ENCODE measurements around the gene DENND4A.

The DENND4A gene

GRCh38 chr15:65805019-65805745, 13.1 kb upstream of the DENND4A start:
- TF ChIP-seq TAF1 (IDR thresholded peaks at IDR 0.05; ENCODE audit: borderline replicate concordance, insufficient read depth, low read length) (no peak), POLR2AphosphoS5 (IDR thresholded peaks at IDR 0.05; ENCODE audit: low read depth, low read length) (no peak), FOXP2 (optimal IDR thresholded peaks at IDR 0.05; ENCODE audit: borderline replicate concordance, extremely low read depth, extremely low read length, insufficient read depth) (no peak), SIN3A (IDR thresholded peaks at IDR 0.05; ENCODE audit: borderline replicate concordance, insufficient read depth, low read length) (no peak)
- TF ChIP-seq, protein P1, sequence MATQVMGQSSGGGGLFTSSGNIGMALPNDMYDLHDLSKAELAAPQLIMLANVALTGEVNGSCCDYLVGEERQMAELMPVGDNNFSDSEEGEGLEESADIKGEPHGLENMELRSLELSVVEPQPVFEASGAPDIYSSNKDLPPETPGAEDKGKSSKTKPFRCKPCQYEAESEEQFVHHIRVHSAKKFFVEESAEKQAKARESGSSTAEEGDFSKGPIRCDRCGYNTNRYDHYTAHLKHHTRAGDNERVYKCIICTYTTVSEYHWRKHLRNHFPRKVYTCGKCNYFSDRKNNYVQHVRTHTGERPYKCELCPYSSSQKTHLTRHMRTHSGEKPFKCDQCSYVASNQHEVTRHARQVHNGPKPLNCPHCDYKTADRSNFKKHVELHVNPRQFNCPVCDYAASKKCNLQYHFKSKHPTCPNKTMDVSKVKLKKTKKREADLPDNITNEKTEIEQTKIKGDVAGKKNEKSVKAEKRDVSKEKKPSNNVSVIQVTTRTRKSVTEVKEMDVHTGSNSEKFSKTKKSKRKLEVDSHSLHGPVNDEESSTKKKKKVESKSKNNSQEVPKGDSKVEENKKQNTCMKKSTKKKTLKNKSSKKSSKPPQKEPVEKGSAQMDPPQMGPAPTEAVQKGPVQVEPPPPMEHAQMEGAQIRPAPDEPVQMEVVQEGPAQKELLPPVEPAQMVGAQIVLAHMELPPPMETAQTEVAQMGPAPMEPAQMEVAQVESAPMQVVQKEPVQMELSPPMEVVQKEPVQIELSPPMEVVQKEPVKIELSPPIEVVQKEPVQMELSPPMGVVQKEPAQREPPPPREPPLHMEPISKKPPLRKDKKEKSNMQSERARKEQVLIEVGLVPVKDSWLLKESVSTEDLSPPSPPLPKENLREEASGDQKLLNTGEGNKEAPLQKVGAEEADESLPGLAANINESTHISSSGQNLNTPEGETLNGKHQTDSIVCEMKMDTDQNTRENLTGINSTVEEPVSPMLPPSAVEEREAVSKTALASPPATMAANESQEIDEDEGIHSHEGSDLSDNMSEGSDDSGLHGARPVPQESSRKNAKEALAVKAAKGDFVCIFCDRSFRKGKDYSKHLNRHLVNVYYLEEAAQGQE (IDR thresholded peaks at IDR 0.05; ENCODE audit: insufficient read depth in 1 of 2, low read depth in 2 of 2, low read length in 2 of 2), result no peak

DNA sequence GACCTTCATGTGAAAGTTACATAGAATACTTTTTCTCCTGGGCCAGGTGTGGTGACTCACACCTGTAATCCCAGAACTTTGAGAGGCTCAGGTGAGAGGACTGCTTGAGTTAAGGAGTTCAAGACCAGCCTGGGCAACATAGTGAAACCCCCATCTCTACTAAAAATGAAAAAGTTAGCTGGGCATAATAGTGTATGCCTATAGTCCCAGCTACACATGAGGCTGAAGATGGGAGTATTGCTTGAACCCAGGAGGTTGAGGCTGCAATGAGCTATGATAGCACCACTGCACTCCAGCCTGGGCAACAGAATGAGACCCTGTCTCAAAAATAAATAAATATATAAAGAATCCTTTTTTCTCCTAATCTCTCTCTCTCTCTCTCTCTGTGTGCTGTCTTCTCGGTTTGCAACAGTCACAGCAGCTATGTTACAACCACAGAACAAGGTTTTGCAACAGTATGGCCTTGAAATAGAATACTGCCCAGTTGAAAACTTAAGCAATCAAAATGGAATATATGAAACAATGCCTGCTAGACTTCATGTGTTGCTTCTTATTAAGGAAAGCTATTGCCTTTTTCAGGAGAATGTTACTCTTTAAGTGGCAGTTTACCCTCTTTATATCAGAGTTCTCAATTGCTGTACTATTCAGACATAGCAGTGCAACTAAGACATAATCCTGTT, 12.3 kb upstream of the DENND4A start:
- TF ChIP-seq POLR2AphosphoS5 (IDR thresholded peaks at IDR 0.05; ENCODE audit: low read depth, low read length) (no peak), FOXP2 (optimal IDR thresholded peaks at IDR 0.05; ENCODE audit: borderline replicate concordance, extremely low read depth, extremely low read length, insufficient read depth) (no peak), SIN3A (IDR thresholded peaks at IDR 0.05; ENCODE audit: borderline replicate concordance, insufficient read depth, low read length) (no peak), TAF1 (IDR thresholded peaks at IDR 0.05; ENCODE audit: borderline replicate concordance, insufficient read depth, low read length) (no peak)
- TF ChIP-seq, protein P1 (IDR thresholded peaks at IDR 0.05; ENCODE audit: insufficient read depth in 1 of 2, low read depth in 2 of 2, low read length in 2 of 2), result no peak

- TF ChIP-seq SIN3A (IDR thresholded peaks at IDR 0.05; ENCODE audit: borderline replicate concordance, insufficient read depth, low read length), result no peak
- TF ChIP-seq POLR2AphosphoS5 (IDR thresholded peaks at IDR 0.05; ENCODE audit: low read depth, low read length), result no peak
- TF ChIP-seq, protein P1 (IDR thresholded peaks at IDR 0.05; ENCODE audit: insufficient read depth in 1 of 2, low read depth in 2 of 2, low read length in 2 of 2), result no peak
- no peak for TF ChIP-seq TAF1 (IDR thresholded peaks at IDR 0.05; ENCODE audit: borderline replicate concordance, insufficient read depth, low read length)
- TF ChIP-seq FOXP2 (optimal IDR thresholded peaks at IDR 0.05; ENCODE audit: borderline replicate concordance, extremely low read depth, extremely low read length, insufficient read depth), result no peak
Observed at GRCh38 chr15:65801229-65801805, 9.2 kb upstream of the DENND4A start.

DNA sequence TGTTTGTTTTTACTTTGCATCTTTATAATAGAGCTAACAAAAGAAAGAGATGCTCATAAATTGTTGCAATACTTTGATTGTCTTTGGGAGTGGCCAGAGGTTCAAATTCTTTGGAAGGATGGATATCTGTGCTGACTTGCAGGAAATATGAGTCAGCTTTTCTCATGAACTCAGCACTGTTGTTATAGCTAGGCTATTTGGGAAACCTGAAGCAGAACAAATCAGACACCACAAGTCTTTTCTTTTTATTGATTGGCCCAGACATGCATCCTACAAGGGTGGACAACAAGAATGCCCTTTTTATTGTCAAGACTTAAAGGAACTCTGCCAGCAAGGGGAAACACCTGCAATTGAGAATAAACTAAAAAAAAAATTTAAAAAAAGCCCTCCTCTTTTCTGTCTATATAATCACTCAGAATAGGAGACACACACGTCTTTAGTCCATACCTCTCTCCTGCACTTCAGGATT, 4.6 kb upstream of the DENND4A start:
- TF ChIP-seq, protein P1 (IDR thresholded peaks at IDR 0.05; ENCODE audit: insufficient read depth in 1 of 2, low read depth in 2 of 2, low read length in 2 of 2), result no peak
- TF ChIP-seq POLR2AphosphoS5 (IDR thresholded peaks at IDR 0.05; ENCODE audit: low read depth, low read length) (no peak), SIN3A (IDR thresholded peaks at IDR 0.05; ENCODE audit: borderline replicate concordance, insufficient read depth, low read length) (no peak), FOXP2 (optimal IDR thresholded peaks at IDR 0.05; ENCODE audit: borderline replicate concordance, extremely low read depth, extremely low read length, insufficient read depth) (no peak), TAF1 (IDR thresholded peaks at IDR 0.05; ENCODE audit: borderline replicate concordance, insufficient read depth, low read length) (no peak)

All from PFSK-1 (cell line).